H9 (cell line): ENCODE measurements around the gene NUMA1. TPM values are rescaled to one million over a fixed set of nuclear protein-coding genes. Genes with fewer than 3 reads are reported as not detected.

Experiments
- DNase-seq: peaks from one replicate; pipeline ENCODE4 v3.0.0-alpha.2; 2017
- H2AFZ ChIP-seq: one replicate; pipeline ENCODE4 v1.6.1; 2013; ENCODE audit warnings: mild to moderate bottlenecking, low read length, control low read depth, moderate library complexity
- H2AK5ac ChIP-seq: 2 replicates; pipeline ENCODE4 v1.6.1; 2013; ENCODE audit warnings: low read length, control low read depth, mixed read lengths; ENCODE audit not compliant: insufficient read length
- H2BK120ac ChIP-seq: one replicate; pipeline ENCODE4 v1.6.1; 2013; ENCODE audit warnings: low read depth, mild to moderate bottlenecking, low read length, control low read depth, inconsistent platforms; ENCODE audit not compliant: poor library complexity, severe bottlenecking
- H2BK12ac ChIP-seq: 2 replicates; pipeline ENCODE4 v1.6.1; 2013; ENCODE audit warnings: low read length, control low read depth, mixed read lengths, low read depth; ENCODE audit not compliant: insufficient read length
- H2BK15ac ChIP-seq: 2 replicates; pipeline ENCODE4 v1.6.1; 2013; ENCODE audit warnings: low read depth, low read length, control low read depth
- H2BK20ac ChIP-seq: one replicate; pipeline ENCODE4 v1.6.1; 2013; ENCODE audit warnings: low read depth, mild to moderate bottlenecking, low read length, control low read depth, inconsistent platforms; ENCODE audit not compliant: poor library complexity, severe bottlenecking
- H2BK5ac ChIP-seq: 2 replicates; pipeline ENCODE4 v1.6.1; 2013; ENCODE audit warnings: low read length, control low read depth, mixed read lengths; ENCODE audit not compliant: insufficient read length
- H3K14ac ChIP-seq: 2 replicates; pipeline ENCODE4 v1.6.1; 2013; ENCODE audit warnings: low read length, control low read depth; ENCODE audit not compliant: insufficient read depth
- H3K18ac ChIP-seq: 2 replicates; pipeline ENCODE4 v1.6.1; 2013; ENCODE audit warnings: low read depth, mild to moderate bottlenecking, mixed read lengths, low read length, control low read depth; ENCODE audit not compliant: insufficient read length
- H3K23ac ChIP-seq: 2 replicates; pipeline ENCODE4 v1.6.1; 2013; ENCODE audit warnings: low read length, control low read depth, mixed read lengths, low read depth; ENCODE audit not compliant: insufficient read length
- H3K23me2 ChIP-seq: 2 replicates; pipeline ENCODE4 v1.6.1; 2013; ENCODE audit warnings: low read depth, mild to moderate bottlenecking, mixed read lengths, low read length, control low read depth; ENCODE audit not compliant: insufficient read length, poor library complexity, severe bottlenecking
- H3K27ac ChIP-seq: 2 replicates; pipeline ENCODE4 v1.5.1; 2013; ENCODE audit warnings: low read length, control low read depth, mixed read lengths, low read depth; ENCODE audit not compliant: insufficient read length
- H3K27me3 ChIP-seq: 2 replicates; pipeline ENCODE4 v1.6.1; 2013; ENCODE audit warnings: low read length, control low read depth, inconsistent platforms; ENCODE audit not compliant: insufficient read depth
- H3K4ac ChIP-seq: 2 replicates; pipeline ENCODE4 v1.6.1; 2013; ENCODE audit warnings: low read depth, mild to moderate bottlenecking, control low read depth, inconsistent platforms, low read length, moderate library complexity
- H3K4me1 ChIP-seq: 2 replicates; pipeline ENCODE4 v1.6.1; 2013; ENCODE audit warnings: low read length, control low read depth, inconsistent platforms; ENCODE audit not compliant: insufficient read depth
- H3K4me2 ChIP-seq: 2 replicates; pipeline ENCODE4 v1.6.1; 2013; ENCODE audit warnings: low read length, control low read depth, mixed read lengths; ENCODE audit not compliant: insufficient read length, insufficient read depth
- H3K56ac ChIP-seq: 2 replicates; pipeline ENCODE4 v1.6.1; 2013; ENCODE audit warnings: low read depth, mild to moderate bottlenecking, mixed read lengths, low read length, control low read depth; ENCODE audit not compliant: insufficient read length
- H3K79me1 ChIP-seq: 2 replicates; pipeline ENCODE4 v1.6.1; 2013; ENCODE audit warnings: low read depth, mild to moderate bottlenecking, moderate library complexity, low read length, control low read depth, inconsistent platforms; ENCODE audit not compliant: insufficient read depth, poor library complexity, severe bottlenecking
- H3K79me2 ChIP-seq: 2 replicates; pipeline ENCODE4 v1.6.1; 2013; ENCODE audit warnings: low read length, control low read depth, inconsistent platforms; ENCODE audit not compliant: insufficient read depth
- H3K9ac ChIP-seq: 2 replicates; pipeline ENCODE4 v1.6.1; 2013; ENCODE audit warnings: low read length, control low read depth, mixed read lengths; ENCODE audit not compliant: insufficient read length; ENCODE audit errors: extremely low read depth
- H3K9me3 ChIP-seq: one replicate; pipeline ENCODE4 v1.6.1; 2013; ENCODE audit warnings: low read depth, low read length, inconsistent platforms; ENCODE audit not compliant: control insufficient read depth
- H3T11ph ChIP-seq: one replicate; pipeline ENCODE4 v1.6.1; 2013; ENCODE audit warnings: mild to moderate bottlenecking, low read length, control low read depth, inconsistent platforms
- H4K20me1 ChIP-seq: one replicate; pipeline ENCODE4 v1.6.1; 2013; ENCODE audit not compliant: control insufficient read depth, insufficient read length, insufficient read depth
- H4K5ac ChIP-seq: 2 replicates; pipeline ENCODE4 v1.6.1; 2013; ENCODE audit warnings: low read depth, mild to moderate bottlenecking, mixed read lengths, low read length, control low read depth; ENCODE audit not compliant: insufficient read length
- H4K8ac ChIP-seq: replicated peaks from 2 replicates; pipeline ENCODE4 v1.6.1; 2013; ENCODE audit warnings: low read length, control low read depth, mixed read lengths, low read depth; ENCODE audit not compliant: insufficient read length
- H4K91ac ChIP-seq: 2 replicates; pipeline ENCODE4 v1.6.1; 2013; ENCODE audit warnings: low read depth, mild to moderate bottlenecking, moderate library complexity, mixed read lengths, low read length, control low read depth; ENCODE audit not compliant: insufficient read length
- H3K27ac Mint-ChIP-seq, 3 experiments: 2 replicates in 2 of 3; 3 replicates in 1 of 3; pipeline ENCODE4 v1.8.0; 2020 to 2021; ENCODE audit warnings: mixed read lengths in 3 of 3, mild to moderate bottlenecking in 1 of 3, moderate library complexity in 1 of 3
- H3K27me3 Mint-ChIP-seq: 2 replicates; pipeline ENCODE4 v1.8.0; 2021; ENCODE audit warnings: low read depth, mild to moderate bottlenecking, moderate library complexity, mixed read lengths
- H3K36me3 Mint-ChIP-seq, 3 experiments: 2 replicates in 2 of 3; 3 replicates in 1 of 3; pipeline ENCODE4 v1.8.0; 2020 to 2021; ENCODE audit warnings: low read depth in 3 of 3, mixed read lengths in 3 of 3; ENCODE audit not compliant: insufficient read depth in 1 of 3
- H3K4me1 Mint-ChIP-seq, 2 experiments: 2 replicates each; pipeline ENCODE4 v1.8.0; 2020; ENCODE audit warnings: mixed read lengths in 2 of 2
- H3K4me3 Mint-ChIP-seq, 2 experiments: 2 replicates in 1 of 2; 3 replicates in 1 of 2; pipeline ENCODE4 v1.8.0; 2020 to 2021; ENCODE audit warnings: mild to moderate bottlenecking in 2 of 2, mixed read lengths in 2 of 2, moderate library complexity in 1 of 2
- H3K9me3 Mint-ChIP-seq, 2 experiments: 2 replicates in 1 of 2; 3 replicates in 1 of 2; pipeline ENCODE4 v1.8.0; 2020; ENCODE audit warnings: mild to moderate bottlenecking in 2 of 2, mixed read lengths in 2 of 2, moderate library complexity in 1 of 2
- WGBS: extraction: QIAGEN DNeasy Blood & Tissue Kit; methylation state at CpG from one replicate; pipeline ENCODE4 v1.1.7; 2013; ENCODE audit warnings: missing lambda C conversion rate, low lambda C conversion rate, mixed read lengths; ENCODE audit not compliant: insufficient read length; ENCODE audit errors: extremely low coverage; 5-methylcytosine and 5-hydroxymethylcytosine counted together
- total RNA-seq: library from RNA; stranded (reverse); gene quantifications from 2 replicates; pipeline ENCODE4 v1.2.1, GENCODE V29; 2021
- TF ChIP-seq, protein P1 (sequence below): fragments of 200-600 bp; sonication (generic); conservative IDR thresholded peaks from 3 replicates; pipeline ENCODE4 v1.8.0; 2021; ENCODE audit warnings: antibody characterized with exemption, mild to moderate bottlenecking

NUMA1 gene
- total RNA-seq, 1 experiment from 2014 or later, result 136 TPM

GRCh38 chr11:71990701-71991100 is 89.6 kb downstream of the NUMA1 start:
- Histone ChIP-seq H2BK15ac (no peak overlapping the region), H2BK20ac (no peak overlapping the region), H3T11ph (no peak overlapping the region), H3K56ac (no peak overlapping the region), H3K9me3 (no peaks in the 10 kb centered on the region), H3K27ac (no peak overlapping the region), H3K27me3 (no peaks in the 10 kb centered on the region), H3K18ac (no peak overlapping the region), H3K4me1 (no peaks in the 10 kb centered on the region), H2BK12ac (no peak overlapping the region), H2BK5ac (no peak overlapping the region), H3K14ac (no peak overlapping the region), H3K23ac (no peak overlapping the region), H4K8ac (no peak overlapping the region), H3K79me1 (no peaks in the 10 kb centered on the region), H4K5ac (no peak overlapping the region), H3K4me2 (no peak overlapping the region), H3K4ac (no peak overlapping the region), H2BK120ac (no peak overlapping the region), H4K91ac (no peak overlapping the region), H2AFZ (no peak overlapping the region), H4K20me1 (no peaks in the 10 kb centered on the region), H3K9ac (no peak overlapping the region), H2AK5ac (no peak overlapping the region), H3K23me2 (no peaks in the 10 kb centered on the region), H3K79me2 (no peaks in the 10 kb centered on the region)
- no peaks in the 10 kb centered on the region for H3K27me3 Mint-ChIP-seq
- DNase-seq, result no peak
- TF ChIP-seq, protein P1, sequence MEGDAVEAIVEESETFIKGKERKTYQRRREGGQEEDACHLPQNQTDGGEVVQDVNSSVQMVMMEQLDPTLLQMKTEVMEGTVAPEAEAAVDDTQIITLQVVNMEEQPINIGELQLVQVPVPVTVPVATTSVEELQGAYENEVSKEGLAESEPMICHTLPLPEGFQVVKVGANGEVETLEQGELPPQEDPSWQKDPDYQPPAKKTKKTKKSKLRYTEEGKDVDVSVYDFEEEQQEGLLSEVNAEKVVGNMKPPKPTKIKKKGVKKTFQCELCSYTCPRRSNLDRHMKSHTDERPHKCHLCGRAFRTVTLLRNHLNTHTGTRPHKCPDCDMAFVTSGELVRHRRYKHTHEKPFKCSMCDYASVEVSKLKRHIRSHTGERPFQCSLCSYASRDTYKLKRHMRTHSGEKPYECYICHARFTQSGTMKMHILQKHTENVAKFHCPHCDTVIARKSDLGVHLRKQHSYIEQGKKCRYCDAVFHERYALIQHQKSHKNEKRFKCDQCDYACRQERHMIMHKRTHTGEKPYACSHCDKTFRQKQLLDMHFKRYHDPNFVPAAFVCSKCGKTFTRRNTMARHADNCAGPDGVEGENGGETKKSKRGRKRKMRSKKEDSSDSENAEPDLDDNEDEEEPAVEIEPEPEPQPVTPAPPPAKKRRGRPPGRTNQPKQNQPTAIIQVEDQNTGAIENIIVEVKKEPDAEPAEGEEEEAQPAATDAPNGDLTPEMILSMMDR, result no peak
- no CpG with 5 or more reads among the region's 3 CpGs for WGBS
- H3K9me3 Mint-ChIP-seq, result no peaks in the 10 kb centered on the region
- no peak overlapping the region for H3K27ac Mint-ChIP-seq
- H3K4me3 Mint-ChIP-seq, result no peak overlapping the region
- H3K36me3 Mint-ChIP-seq, result peaks cover 0 to 21% (median 5%) of the 10 kb centered on the region in 3 experiments; a peak in 5 of 7 replicates
- no peaks in the 10 kb centered on the region for H3K4me1 Mint-ChIP-seq
